GM20431 (cell line): ENCODE results near the gene IPPK.

Experiments used
- in situ Hi-C: fragments of 300-500 bp; cut with MseI, MboI; formaldehyde crosslinking; loops from one replicate; pipeline ENCODE4 v1.15.0; 2020; ENCODE audit warnings: low sequenced_read_pairs; ENCODE audit not compliant: unreplicated experiment

Gene IPPK

DNA sequence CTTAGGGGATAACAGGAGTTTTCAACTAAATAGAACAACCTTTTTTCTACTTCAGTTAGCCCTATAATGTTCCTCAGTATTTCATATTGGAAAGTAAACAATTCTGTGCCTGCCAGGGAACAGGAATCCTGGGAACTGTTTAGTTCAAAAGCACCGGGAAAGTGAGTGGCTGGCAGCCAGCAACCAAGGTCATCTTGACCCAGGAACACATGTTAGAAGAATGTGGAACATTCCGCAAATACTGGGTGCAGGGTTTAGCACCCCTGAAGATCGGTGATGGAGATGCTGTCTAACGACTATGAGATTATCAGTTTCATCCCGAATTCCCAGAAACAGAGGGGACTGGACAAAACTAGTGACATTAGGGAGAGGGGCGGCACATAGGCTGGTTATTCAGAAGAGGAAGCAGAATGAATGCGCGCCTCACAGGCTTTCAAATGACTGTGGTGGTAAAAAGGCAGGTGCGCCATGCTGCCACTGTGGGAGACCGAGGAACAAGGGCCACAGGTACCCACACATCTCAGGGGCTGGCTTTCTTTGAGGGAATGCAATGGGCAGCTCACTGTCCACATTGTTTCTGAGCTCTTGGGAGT, 51.2 kb downstream of the IPPK start:
- in situ Hi-C loops, result no loop called here

- in situ Hi-C loops, result no loop called here
These were observed 51.9 kb downstream of the IPPK start for GRCh38 chr9:92617951-92618510.

DNA sequence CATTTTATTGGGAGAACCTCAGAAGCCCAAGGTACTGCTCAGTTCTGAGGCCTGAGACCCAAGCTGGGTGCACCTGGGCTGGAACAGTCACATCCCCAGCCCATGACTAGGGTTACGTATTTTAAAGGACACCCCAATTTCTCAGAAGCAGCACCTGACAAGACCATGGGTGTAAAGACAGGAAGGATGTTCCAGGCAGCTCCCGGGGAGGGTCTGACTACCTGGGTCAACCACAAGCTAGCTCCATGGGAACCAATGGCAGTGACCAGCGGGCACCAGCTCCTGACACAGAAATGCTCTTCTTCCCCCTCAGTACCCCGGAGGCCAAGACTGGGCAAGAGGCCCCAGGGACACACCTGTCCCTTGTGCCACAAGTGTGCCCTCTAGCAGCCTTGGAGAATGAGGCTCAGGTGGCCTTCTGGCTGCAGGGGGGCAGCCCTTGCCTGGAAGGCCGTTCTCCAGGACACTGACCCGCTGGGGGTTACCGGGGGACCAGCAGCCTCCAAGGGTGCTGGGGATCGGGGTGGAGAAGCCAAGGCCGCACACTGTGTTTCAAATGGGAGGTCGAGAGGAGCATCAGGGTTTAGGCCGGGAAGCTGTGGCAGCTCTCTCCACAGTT, 52.6 kb downstream of the IPPK start:
- in situ Hi-C loops, result no loop called here

DNA sequence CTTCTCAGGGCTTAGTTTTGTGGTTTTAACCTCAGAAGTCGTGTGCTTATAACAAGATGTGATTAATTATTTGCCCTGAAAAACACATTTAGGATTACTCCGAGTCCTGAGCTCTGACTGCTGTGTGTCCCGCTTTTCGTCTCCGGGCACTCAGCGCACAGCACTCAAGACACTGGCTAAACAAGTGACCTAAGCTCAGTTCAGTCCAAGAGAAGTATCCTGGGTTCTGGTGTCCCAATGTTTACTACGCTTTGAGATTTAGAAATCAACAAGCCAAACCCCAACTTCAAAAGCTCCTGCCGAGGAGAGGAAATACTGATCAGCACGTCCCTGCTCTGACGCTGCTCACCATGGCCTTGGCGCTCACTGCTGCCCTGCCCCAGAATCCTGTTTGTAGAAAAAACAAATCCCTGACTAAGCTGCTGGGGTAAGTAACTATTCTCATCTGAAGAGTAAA, 53.2 kb downstream of the IPPK start:
- in situ Hi-C loops, result no loop called here

- in situ Hi-C loops, result no loop called here
These were observed 53.7 kb downstream of the IPPK start for GRCh38 chr9:92616199-92616641.

DNA sequence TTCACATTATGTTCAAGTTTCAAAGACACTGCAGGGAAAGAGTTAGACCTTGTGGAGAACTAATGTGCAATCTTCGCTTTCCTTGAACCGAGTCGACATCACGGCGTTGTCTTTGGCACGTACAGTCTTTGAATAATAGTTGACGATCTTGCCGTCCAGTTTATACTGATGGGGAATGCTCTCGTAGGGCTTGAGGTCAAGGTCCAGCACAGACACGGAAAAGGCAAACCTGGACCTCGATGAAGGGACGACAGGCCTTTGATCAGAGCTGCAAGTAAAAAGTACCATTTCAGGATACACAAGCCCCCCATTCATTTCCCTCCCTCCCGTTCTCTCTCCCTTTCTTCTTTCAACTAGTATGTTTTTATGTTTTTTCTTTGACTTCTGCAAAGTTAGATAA, 54.1 kb downstream of the IPPK start:
- in situ Hi-C loops, result no loop called here

DNA sequence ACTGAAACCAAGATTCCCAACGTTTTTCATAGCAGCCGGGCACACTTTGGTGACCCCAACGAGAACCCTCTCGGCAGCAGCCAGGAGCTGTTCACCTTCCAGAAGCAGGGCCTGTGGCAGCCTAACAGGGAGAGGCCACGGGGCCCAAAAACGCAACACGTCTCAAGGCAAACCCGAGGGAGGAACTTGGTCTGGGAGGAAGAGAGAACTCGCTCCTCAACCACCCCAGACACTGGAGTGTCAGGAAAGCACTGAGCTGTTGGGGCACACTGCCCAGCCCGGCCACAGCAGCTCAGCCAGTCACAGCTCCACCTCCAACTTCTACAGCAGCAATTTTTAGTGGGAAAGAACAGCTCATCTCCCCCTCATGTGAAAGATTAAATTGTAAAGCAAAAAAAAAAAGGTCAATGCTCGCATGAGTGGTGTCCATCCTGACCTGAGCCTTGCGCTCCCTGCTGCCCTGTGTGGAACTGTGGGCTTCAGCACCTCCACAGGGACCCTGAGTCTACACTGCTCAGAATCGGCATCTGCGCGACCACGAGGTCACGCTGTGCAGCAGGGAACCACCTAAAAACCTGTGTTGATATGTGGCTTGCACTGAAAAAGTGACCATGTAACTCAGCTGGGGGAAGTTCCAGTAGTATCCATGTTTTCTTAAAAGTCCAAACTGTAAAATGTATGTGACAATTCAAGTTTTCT, 55.0 kb downstream of the IPPK start:
- in situ Hi-C loops, result no loop called here

DNA sequence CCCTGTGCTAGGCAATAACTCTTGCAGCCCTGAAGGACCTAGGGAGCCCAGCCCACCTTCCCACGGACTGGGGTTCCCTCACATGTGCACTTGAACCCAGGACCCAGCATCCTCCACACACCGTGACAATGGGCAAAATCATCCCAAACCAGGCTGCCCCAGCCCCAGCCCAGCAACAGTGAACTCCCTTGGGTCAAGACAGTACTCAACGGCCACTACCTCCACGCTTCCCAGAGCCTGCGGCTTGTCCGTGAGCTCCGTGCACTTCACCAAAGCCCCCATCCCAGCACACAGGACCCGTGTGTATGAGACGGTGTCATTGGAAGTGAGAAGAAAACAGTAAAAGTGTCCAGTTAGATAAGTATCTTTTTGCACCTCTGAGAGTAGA, 55.8 kb downstream of the IPPK start:
- in situ Hi-C loops, result no loop called here

GRCh38 chr9:92613268-92614122, 56.4 kb downstream of the IPPK start:
- in situ Hi-C loops, result no loop called here

DNA sequence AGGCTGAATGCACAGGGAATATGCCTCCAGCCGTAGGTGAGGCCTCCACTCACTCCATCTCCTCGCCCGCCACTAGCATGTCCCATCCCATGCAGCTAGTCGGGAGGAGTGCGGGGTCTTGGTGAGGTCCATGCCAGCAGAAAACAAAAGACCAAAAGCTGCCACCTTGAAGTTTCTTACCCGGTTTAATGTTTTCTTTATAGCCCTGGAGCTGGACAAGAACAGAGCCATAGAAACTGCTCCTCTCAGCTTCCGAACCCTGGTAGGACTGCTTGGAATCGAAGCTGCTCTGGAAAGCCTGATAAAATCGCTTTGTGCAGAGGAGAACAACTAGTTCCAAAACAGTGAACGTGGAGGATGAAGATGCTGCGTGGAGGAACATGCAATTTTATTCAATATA, 57.1 kb downstream of the IPPK start:
- in situ Hi-C loops, result no loop called here

- in situ Hi-C loops, result no loop called here
These were observed 57.6 kb downstream of the IPPK start for GRCh38 chr9:92612292-92612691.

GRCh38 chr9:92611621-92612285, 58.2 kb downstream of the IPPK start:
- in situ Hi-C loops, result no loop called here

- in situ Hi-C loops, result no loop called here
These were observed 59.2 kb downstream of the IPPK start for GRCh38 chr9:92610470-92611420.

GRCh38 chr9:92608909-92609445, 61.0 kb downstream of the IPPK start:
- in situ Hi-C loops, result no loop called here

GRCh38 chr9:92608241-92608908, 61.6 kb downstream of the IPPK start:
- in situ Hi-C loops, result no loop called here

- in situ Hi-C loops, result no loop called here
These were observed 62.2 kb downstream of the IPPK start for GRCh38 chr9:92607773-92608172.

GRCh38 chr9:92607088-92607487, 62.8 kb downstream of the IPPK start:
- in situ Hi-C loops, result no loop called here

DNA sequence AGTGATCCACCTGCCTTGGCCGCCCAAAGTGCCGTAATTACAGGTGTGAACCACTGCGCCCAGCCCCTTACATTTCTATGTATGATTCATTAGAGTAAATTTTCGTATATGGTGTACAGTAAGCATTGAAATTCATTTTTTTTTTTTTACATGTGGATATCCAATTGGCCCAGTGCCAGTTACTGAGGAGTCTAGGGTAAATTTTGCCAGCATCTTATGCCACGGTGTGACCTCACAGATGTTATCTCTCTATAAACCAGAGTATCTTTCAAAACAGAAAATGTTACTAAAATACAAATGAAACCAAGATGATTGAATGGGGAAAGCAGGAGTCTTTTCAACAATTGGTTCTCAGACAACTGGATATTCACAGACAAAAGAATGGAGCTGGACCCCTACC, 64.7 kb downstream of the IPPK start:
- in situ Hi-C loops, result no loop called here
